Gastroesophageal sphincter (tissue), 4 donors: ENCODE measurements around the gene TM9SF1. TPM values are rescaled to one million over a fixed set of nuclear protein-coding genes. Genes with fewer than 3 reads are reported as not detected.

Experiments
- ATAC-seq: fragments of 150-250 bp; one replicate; pipeline ENCODE4 v1.9.1; 2016; ENCODE audit warnings: mild to moderate bottlenecking, moderate library complexity
- H3K27ac ChIP-seq, 4 donors: fragments of 200-600 bp; sonication (generic) in 3 of 4; 1 replicate in 3 of 4; 2 replicates in 1 of 4; pipeline ENCODE4 v1.5.1; 2016 to 2019
- H3K27me3 ChIP-seq: fragments of 200-600 bp; sonication (generic); one replicate; pipeline ENCODE4 v1.5.1; 2019
- H3K36me3 ChIP-seq, 2 donors: fragments of 200-600 bp; sonication (generic); one replicate each; pipeline ENCODE4 v1.5.1; 2019; ENCODE audit warnings: control low read depth in 1 of 2
- H3K4me1 ChIP-seq, 3 donors: fragments of 200-600 bp; sonication (generic); 1 replicate in 2 of 3; 2 replicates in 1 of 3; pipeline ENCODE4 v1.5.1; 2016 to 2019; ENCODE audit warnings: control low read depth in 2 of 3
- H3K4me3 ChIP-seq, 2 donors: fragments of 200-600 bp; sonication (generic); one replicate each; pipeline ENCODE4 v1.5.1; 2019; ENCODE audit warnings: mild to moderate bottlenecking in 1 of 2, moderate library complexity in 1 of 2
- H3K9me3 ChIP-seq, 3 donors: fragments of 200-600 bp; sonication (generic); one replicate each; pipeline ENCODE4 v1.5.1; 2017 to 2019; ENCODE audit warnings: control low read depth in 2 of 3
- CTCF ChIP-seq, 4 experiments: fragments of 200-600 bp in 2 of 4; fragments of 450-650 bp in 2 of 4; sonication (generic) in 1 of 4; IDR thresholded peaks; one replicate each; pipeline ENCODE4 v1.5.1; 2017 to 2019; ENCODE audit warnings: antibody characterized with exemption in 4 of 4, mild to moderate bottlenecking in 2 of 4, moderate library complexity in 2 of 4
- EP300 ChIP-seq: sonication (generic); formaldehyde crosslinking; IDR thresholded peaks from one replicate; pipeline ENCODE4 v1.6.1; 2017; ENCODE audit warnings: antibody characterized with exemption, mild to moderate bottlenecking
- POLR2A ChIP-seq, 2 donors: fragments of 450-650 bp; IDR thresholded peaks; one replicate each; pipeline ENCODE4 v1.6.1; 2017; ENCODE audit warnings: antibody characterized with exemption in 2 of 2, mild to moderate bottlenecking in 2 of 2, moderate library complexity in 1 of 2
- POLR2AphosphoS5 ChIP-seq: sonication (generic); formaldehyde crosslinking; IDR thresholded peaks from one replicate; pipeline ENCODE4 v1.6.1; 2017; ENCODE audit warnings: antibody characterized with exemption
- WGBS, 2 donors: methylation state at CpG; one replicate each; pipeline ENCODE4 v1.1.5; 2018; ENCODE audit warnings: low coverage in 1 of 2; 5-methylcytosine and 5-hydroxymethylcytosine counted together
- total RNA-seq, 4 donors: library from RNA; depleted of rRNA; stranded (reverse); fragments of >200 nt; gene quantifications; one replicate each; pipeline ENCODE4 v1.1.0, GENCODE V29; 2016

The TM9SF1 gene
- total RNA-seq, 4 donors from 2014 or later = 34.7 to 53.3 (median 45.0) TPM

- TF ChIP-seq POLR2A (IDR thresholded peaks at IDR 0.05) (no peak), CTCF (IDR thresholded peaks at IDR 0.05) (no peak), POLR2AphosphoS5 (no peak), EP300 (no peak)
- H3K27me3 ChIP-seq = no peaks in the 10 kb centered on the region
These were observed 10.2 kb downstream of the TM9SF1 start for GRCh38 chr14:24185026-24185425.

GRCh38 chr14:24184104-24184970, 10.9 kb downstream of the TM9SF1 start:
- H3K4me3 ChIP-seq = no peak overlapping the region
- ATAC-seq = no peak
- H3K9me3 ChIP-seq = no peaks in the 10 kb centered on the region
- WGBS, 2 donors = 70 to 80% methylated on average over 1 to 8 of the region's 19 CpGs
- peaks cover 0 to 34% (median 13%) of the 10 kb centered on the region in 3 donors for H3K4me1 ChIP-seq
- H3K36me3 ChIP-seq = peaks cover 0 to 76% of the 10 kb centered on the region in 2 donors
- TF ChIP-seq CTCF (IDR thresholded peaks at IDR 0.05) = no peak
- TF ChIP-seq POLR2AphosphoS5 = no peak
- no peak for TF ChIP-seq EP300
- TF ChIP-seq POLR2A (IDR thresholded peaks at IDR 0.05) = no peak
- no peaks in the 10 kb centered on the region for H3K27me3 ChIP-seq
- H3K27ac ChIP-seq = no peak overlapping the region

More at GRCh38 chr14:24185026-24185425, 10.2 kb downstream of the TM9SF1 start:
- H3K27ac ChIP-seq = no peak overlapping the region
- H3K4me3 ChIP-seq = no peak overlapping the region
- no peak for ATAC-seq
- H3K36me3 ChIP-seq = peaks cover 0 to 70% of the 10 kb centered on the region in 2 donors
- H3K9me3 ChIP-seq = no peaks in the 10 kb centered on the region
- WGBS, 2 donors = 85 to 86% methylated on average over 2 to 4 of the region's 7 CpGs
- peaks cover 0 to 27% (median 10%) of the 10 kb centered on the region in 3 donors for H3K4me1 ChIP-seq

GRCh38 chr14:24183014-24183481, 12.2 kb downstream of the TM9SF1 start:
- TF ChIP-seq POLR2AphosphoS5 = no peak
- TF ChIP-seq EP300 = no peak
- no peak for TF ChIP-seq CTCF (IDR thresholded peaks at IDR 0.05)
- no peak for TF ChIP-seq POLR2A (IDR thresholded peaks at IDR 0.05)
- Histone ChIP-seq H3K9me3 (no peaks in the 10 kb centered on the region), H3K4me1 (peaks cover 0 to 26% (median 10%) of the 10 kb centered on the region in 3 donors), H3K36me3 (peaks cover 0 to 89% of the 10 kb centered on the region in 2 donors), H3K4me3 (no peak overlapping the region), H3K27ac (no peak overlapping the region), H3K27me3 (no peaks in the 10 kb centered on the region)
- no peak for ATAC-seq
- 90% methylated on average over 2 of the region's 15 CpGs; no CpG with 5 or more reads in 1 of the 2 donors for WGBS, 2 donors

- H3K4me1 ChIP-seq = peaks cover 0 to 18% (median 4%) of the 10 kb centered on the region in 3 donors
- H3K9me3 ChIP-seq = no peaks in the 10 kb centered on the region
- peaks cover 0 to 96% of the 10 kb centered on the region in 2 donors for H3K36me3 ChIP-seq
- no peak overlapping the region for H3K27ac ChIP-seq
- no peak for ATAC-seq
- H3K4me3 ChIP-seq = no peak overlapping the region
- TF ChIP-seq EP300 (no peak), CTCF (IDR thresholded peaks at IDR 0.05) (no peak), POLR2A (IDR thresholded peaks at IDR 0.05) (no peak), POLR2AphosphoS5 (no peak)
- WGBS, 2 donors = 81% methylated on average over 5 of the region's 14 CpGs; no CpG with 5 or more reads in 1 of the 2 donors
- H3K27me3 ChIP-seq = no peaks in the 10 kb centered on the region
These were observed 12.9 kb downstream of the TM9SF1 start for GRCh38 chr14:24182110-24182882.
